GM19395 (cell line): ENCODE results near the gene ZSCAN31.
"Not testable (repeated sequence)": the region's sequence is repeated elsewhere in the genome, so short reads cannot be mapped to it uniquely, and the experiment has no call there.

Source experiments
- ATAC-seq: cut with Tn5 transposase; IDR thresholded peaks from one replicate; pipeline ENCODE4 v1.9.1; 2021; ENCODE audit warnings: mild to moderate bottlenecking, moderate library complexity; ENCODE audit not compliant: unreplicated experiment

Gene ZSCAN31

GRCh38 chr6:28323813-28324424 lies 12.0 kb downstream of the ZSCAN31 start:
- ATAC-seq = no peak

DNA sequence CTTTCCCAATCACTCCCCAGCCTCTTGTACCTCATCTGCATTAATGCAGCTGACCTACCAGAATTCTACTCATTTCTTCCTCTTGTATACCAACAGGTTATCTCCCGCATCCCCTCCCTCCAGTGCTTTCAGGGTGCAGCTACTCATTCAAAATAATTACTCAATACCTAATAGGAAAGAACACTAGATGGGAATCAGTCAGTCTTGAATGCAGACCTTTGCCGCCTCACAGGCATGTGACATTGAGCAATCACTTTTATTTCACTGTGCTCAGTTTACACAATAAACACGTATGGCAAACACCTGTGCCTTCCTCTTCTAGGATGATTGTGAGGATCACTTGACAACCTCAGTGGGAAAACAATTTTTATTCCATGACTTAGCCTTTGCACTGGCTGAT lies 13.3 kb downstream of the ZSCAN31 start:
- ATAC-seq = no peak

GRCh38 chr6:28317866-28318265 lies 18.1 kb downstream of the ZSCAN31 start:
- not testable (repeated sequence) for ATAC-seq

DNA sequence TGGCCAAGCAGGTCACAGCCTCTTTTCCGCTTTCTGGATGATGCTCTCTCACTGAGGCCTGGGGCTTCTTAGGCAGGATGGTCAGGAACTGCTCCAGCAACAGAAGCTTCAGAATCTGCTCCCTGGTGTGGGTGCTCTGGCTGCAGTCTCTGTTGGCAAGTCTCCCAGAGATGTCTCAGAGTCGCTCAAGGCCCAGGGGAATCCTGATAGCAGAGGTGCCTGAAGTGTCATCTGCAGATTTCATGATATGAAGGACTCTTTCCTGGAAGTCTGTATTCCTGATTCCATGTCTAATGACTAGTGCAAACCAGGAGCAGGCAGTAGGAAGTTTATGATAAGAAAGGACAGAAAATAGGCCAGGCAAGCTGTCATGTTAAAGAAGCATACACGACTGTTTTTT lies 20.3 kb downstream of the ZSCAN31 start:
- no peak for ATAC-seq

DNA sequence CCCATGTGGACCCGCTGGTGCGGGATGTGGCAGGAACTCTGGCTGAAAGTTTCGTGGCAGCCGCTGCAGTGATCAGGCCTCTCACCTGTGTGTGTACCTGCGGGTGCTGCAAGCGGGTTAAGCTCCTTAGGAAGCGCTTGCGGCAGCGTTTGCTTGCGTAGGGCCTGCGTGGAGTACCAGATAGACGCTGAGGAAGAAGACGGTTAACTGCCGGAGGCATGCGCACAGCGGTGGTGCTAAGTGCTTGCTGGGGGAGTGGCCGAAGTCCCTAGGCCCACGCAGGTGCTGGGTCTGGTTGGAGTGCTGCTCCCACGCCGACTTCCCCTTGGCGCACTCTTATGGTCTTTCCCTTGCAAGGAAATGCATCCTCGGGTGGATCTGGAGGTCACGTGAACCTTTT lies 23.0 kb downstream of the ZSCAN31 start:
- ATAC-seq = no peak

- ATAC-seq = no peak
Measured at GRCh38 chr6:28311139-28311823, 24.7 kb downstream of the ZSCAN31 start.

DNA sequence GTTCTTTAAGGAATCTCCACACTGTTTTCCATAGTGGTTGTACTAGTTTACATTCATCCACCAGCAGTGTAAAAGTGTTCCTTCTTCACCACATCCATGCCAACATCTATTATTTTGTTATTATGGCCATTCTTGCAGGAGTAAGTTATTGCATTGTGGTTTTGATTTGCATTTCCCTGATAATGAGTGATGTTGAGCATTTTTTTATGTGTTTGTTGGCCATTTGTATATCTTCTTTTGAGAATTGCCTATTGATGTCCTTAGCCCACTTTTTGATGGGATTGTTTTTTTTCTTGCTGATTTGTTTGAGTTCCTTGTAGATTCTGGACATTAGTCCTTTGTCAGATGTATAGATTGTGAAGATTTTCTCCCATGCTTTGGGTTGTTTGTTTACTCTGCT lies 29.6 kb downstream of the ZSCAN31 start:
- ATAC-seq = not testable (repeated sequence)

GRCh38 chr6:28303570-28303969 lies 32.4 kb downstream of the ZSCAN31 start:
- peak; percentile 89 for ATAC-seq

- ATAC-seq = no peak
Measured at GRCh38 chr6:28296520-28297060, 39.4 kb downstream of the ZSCAN31 start.

- ATAC-seq = no peak
Measured at GRCh38 chr6:28295326-28295725, 40.6 kb downstream of the ZSCAN31 start.

DNA sequence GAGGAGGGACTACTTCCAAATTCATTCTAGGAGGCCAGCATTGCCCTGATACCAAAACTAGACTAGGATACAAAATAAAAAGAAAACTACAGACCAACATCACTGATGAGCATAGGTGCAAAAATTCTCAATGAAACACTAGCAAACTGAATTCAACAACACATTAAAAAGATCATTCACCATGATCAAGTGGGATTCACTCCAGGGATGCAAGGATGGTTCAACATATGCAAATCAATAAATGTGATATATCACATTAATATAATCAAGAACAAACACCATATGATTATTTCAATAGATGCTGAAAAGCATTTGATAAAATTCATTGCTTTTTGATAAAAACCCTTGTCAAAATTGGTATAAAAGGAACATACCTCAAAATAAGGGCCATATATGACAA lies 44.4 kb downstream of the ZSCAN31 start:
- no peak for ATAC-seq

DNA sequence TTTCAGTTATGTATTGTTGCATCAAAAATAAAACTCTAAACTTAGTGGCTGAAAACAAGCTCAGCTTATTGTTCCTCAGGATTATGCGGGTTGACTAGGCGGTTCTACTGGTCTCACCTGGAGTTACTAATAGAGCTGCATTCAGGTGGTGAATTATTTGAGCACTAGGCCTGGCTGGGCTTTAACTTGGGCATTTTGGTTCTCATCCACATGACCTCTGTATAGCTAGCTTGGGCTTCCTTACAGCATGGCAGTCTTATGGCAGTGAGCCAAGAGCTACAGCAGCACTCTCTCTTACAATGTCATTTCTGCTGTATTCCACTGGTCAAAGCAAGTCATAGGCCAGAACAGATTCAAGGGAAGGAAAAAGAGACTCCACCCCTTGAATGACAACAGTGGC lies 53.0 kb downstream of the ZSCAN31 start:
- no peak for ATAC-seq

DNA sequence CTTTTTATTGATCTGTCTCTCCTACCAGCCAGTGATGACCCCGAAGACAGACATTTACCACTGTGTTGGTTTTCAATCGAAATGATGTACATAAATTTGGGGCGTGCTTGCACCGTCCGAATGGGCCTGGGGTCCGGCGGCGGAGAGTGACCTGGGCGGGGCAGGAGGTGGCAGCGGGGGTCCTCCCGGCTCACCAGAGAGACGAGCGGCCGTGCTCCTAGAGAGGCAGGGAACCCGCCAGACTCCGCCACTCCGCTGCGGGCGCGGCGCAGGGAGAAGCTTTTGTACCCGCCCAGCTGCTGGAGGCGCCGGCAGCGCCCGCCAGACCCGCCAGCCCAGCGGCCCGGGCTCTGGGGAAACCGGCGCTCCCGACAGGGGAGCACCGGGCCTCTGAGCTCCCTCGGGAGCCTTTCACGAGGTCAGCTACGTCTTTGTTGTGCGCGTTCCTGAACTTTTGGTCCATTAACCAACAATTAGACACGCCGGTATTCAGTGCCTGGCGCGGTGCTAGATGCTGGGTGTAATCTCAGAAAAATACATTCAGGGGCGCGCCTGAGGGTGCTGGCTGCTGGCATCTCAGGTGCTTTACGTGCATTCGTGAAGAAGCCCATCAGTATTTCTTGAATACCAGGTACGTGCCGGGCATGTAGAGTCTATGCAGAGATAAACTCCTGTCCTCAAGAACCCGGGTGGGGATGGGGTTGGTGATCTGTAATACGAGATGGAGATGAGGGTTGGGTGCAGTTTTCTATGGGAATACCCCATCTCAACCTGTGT lies 54.5 kb downstream of the ZSCAN31 start, which contains the start of gene PGBD1:
TSS of gene PGBD1 (plus strand) at position 285 of the 777 bp plus-strand sequence. CDS start 2,242 bp downstream, outside the sequence.
- peak; percentile 85 for ATAC-seq

DNA sequence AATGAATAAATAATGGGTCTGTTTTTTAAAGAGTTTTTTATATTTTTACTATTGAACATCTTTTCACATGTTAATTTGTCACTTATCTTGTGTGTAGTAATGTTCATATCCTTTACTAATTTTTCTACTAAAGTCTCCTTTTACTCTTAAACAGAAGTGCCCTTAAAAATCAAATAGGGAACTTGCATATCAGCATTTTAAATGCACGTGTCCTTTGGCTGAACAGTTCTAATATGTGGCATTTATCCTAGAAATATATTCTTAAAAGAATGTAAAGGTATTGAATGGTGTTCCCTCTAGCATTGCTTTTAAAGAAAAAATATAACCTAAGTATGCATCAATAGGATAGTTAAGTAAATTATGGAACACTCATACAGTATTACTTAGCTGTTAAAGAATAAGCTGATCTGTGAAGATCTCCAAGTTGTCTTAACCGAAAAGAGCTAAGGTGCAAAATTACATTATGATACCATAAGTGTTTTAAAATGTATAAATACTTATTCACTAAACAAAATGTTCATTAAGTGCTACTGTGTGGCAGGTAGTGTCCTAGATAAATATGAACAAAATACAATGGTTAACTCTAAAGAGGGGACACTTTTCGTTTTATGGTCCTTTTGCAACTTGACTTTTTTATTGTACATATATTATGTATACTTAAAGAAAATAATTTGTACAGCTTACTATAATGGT lies 55.2 kb downstream of the ZSCAN31 start:
- ATAC-seq = no peak

- no peak for ATAC-seq
Measured at GRCh38 chr6:28277746-28278145, 58.2 kb downstream of the ZSCAN31 start.

DNA sequence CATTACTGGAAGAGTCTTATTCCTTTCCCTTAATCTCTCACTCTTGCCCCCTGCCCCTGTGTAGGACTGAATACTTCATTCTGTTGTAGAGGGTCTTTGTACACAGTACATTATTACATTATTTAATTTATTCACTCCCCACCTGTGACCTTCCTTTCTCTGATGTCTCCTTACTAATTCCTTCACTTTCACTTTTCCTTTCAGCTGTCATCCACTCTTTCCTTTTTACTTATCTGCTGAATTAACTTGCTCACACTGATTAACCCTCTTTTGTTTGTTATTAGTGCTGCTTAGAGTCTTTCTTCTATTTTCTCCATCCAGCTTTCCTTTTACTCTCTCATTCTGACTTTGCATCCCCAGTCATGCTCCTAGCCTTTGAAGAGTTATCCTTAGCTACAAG lies 61.1 kb downstream of the ZSCAN31 start:
- no peak for ATAC-seq
